HG03135 (cell line): ENCODE results near the gene PDIA5.

ENCODE experiments used
- ATAC-seq: cut with Tn5 transposase; IDR thresholded peaks from one replicate; pipeline ENCODE4 v1.9.1; 2021; ENCODE audit warnings: mild to moderate bottlenecking, moderate library complexity; ENCODE audit not compliant: unreplicated experiment

PDIA5 gene

DNA sequence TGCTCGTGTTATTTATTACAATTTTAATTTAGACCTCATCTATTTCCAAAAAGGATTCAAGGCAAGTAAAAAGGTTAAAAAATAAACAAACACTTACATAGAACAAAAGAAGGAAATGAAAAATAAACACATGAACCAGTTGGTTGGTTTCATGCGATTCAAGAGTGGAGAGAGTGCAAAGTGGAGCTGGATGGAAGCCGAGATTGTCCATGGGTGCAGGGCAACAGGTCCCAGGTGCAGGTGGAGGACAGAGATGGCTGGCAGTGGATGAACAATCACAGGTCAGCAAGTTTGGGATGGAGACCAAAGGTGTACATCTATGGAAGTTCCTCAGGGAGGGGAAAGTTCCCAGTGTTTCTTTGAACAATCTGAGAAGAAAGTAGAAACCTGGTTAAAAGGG is 27.6 kb upstream of the PDIA5 start:
- ATAC-seq = no peak

DNA sequence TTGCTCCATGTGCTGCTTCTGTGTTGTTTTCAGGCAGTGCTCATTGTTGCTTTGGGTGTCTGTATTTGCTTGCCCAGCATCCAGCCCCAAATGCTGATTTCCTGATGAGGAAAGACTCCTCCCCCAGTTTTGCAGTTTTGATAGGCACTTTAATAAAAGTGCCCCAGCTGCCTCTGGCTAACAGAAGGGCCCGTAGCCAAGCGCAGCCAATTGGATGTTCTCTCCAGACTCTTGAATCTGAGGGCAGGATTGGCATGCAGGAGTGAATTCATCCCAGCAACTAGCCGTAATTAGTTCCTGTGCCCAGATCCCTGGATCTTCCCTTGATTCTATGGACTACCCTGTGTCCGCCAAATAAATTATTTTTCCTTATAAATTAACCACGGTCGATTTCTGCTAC is 24.4 kb upstream of the PDIA5 start:
- ATAC-seq = no peak

DNA sequence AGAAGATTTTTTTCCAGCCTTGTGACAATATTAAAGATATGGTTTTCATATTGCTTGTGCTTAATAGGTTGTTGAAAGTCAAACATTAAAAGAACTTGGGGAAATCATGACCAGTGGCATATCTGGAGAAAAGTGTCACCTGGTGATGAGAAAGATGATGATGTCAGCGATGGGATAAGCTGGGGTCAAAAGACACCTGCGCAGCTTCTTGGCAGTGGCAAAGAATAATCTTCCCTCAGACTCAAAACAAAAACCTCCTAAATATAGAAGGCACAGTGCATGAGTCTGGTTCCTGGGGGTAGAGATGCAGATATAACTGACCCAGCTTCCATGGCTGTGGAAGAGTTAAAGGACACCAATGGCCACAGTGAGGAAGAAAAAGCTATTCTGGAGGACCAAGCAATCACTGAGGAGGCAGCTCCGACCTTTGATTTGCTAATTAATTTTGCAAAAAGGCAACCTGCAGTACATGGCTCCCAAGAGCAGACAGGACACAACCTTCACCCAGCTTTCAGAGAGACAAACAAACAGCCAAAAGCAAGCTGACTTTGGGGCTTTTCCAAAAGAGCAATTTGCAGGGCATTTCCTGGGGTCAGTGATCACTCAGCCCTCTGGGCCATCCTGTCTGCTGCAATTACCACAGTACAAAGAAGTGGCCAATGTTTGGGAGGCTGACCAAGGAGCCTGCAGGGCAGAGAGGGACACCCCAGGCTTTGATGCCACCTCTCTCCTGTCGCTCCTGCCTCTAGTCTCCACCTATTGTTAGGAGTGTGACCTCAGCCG is 21.7 kb upstream of the PDIA5 start:
- ATAC-seq = no peak

DNA sequence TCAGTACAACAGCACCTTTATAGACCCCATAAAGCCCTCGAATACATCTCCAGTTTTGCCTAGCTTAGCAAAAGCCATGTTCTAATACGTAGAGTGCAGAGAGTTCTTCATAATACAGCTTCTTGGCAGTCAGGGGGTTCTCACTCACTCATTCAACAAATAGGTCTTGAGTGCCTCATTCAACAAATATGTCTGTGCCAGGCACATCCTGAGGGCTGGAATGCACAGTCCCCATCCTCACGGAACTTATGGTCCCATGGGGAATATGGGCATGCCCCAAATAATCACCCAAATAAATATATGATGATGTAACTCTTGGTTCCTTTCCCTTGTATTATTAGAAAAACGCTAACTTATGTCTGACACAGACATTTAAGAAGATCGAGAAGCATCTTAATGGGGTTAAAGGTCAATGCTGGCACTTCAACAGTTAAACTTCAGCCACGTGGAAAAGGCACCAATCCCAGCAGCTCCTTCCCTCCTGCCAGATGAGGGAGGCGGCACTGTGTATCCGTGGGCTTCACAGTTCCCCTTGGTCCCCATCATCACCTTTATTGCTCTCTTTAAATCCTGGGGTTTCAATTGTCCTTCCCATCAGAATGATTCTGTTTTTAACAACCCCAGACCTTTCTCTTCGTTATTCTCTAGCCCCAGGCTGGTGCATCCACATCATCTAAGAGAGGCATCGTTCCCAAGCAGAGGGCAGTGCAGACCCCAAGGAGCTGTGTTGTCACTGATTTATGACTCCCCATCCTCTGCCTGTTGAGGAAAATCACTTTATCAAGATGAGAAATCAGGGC is 20.4 kb upstream of the PDIA5 start:
- no peak for ATAC-seq

DNA sequence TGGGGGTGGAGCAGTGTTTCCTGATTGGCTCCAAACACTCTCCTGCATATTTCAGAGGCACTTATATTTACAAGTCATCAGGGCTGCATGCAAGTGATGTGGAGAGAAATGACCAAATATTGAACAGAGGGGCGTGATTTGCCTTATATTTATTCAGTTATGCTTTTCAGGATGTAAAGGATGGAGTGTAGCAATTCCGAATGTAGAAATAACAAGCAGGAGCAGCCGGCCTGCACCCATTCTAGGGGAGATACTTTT is 19.8 kb upstream of the PDIA5 start:
- ATAC-seq = no peak

DNA sequence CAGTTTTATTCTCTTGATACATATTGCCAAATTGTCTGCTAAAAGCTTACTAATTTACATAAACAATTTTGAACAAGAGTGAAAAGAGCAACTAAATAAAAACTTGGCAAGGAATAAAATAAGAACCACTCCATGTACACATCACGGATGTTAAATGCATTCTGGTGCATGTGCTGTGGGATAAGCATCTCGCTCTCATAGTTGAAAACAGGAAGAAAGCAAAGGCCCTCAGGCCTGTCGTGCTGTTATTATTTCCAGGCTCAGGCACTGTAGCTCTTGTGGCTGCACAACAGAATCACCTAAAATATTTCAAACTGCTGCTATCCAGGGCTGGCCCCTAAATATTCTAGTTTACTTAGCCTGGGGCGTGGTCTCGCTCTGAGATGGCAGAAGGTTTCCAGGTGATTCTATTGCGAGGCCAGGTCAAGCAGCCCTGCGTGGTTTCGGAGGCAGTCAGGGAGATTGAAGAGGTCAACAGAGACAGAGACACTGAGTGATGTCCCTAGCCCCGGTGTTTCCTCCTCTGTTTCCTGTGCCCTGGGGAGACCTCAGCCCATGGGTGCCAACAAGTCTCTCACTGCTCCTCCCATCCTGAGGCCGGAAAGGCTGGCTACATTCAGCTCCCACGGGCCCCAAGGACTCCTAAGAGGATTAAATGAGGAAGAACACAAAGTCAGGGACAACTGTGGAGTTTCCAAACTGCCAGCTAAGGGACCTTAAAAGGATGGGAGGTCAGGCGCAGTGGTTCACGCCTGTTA is 18.2 kb upstream of the PDIA5 start:
- no peak for ATAC-seq

DNA sequence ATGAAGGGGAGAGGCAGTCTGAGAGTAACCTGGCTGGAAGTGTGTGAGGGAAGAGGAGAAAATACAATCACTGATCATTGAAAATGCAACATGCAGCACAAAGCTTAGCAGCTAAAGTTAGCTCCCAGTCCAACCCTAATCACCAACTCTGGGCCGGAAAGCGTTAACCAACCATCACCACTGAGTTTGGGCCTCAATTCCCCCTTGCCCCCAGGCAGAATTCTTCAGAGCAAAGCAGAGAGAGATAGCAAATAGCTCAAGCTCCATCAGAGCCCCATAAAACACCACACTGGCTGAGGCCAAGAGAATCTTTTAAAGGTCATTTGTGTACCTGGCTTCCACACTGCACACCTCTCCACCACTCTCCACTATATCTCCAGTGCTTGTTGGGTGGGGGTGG is 16.2 kb upstream of the PDIA5 start:
- ATAC-seq = no peak

DNA sequence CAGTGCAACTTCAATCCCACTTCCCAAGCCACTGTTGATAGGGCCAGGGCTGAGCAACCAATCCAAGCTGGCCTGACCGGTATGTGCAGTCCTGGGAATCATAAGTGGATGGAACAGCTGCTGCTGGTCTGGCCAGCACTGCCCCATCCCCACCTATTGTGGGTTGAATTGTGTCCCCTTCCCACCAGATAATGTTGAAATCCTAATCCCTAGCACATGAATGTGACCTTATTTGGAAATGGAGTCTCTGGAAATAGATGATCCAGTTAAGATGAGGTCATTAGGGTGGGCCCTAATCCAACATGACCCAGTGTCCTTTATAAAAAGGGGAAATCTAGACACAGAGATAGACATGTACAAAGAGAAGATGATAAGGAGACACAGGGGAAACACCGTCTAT is 13.7 kb upstream of the PDIA5 start:
- no peak for ATAC-seq

DNA sequence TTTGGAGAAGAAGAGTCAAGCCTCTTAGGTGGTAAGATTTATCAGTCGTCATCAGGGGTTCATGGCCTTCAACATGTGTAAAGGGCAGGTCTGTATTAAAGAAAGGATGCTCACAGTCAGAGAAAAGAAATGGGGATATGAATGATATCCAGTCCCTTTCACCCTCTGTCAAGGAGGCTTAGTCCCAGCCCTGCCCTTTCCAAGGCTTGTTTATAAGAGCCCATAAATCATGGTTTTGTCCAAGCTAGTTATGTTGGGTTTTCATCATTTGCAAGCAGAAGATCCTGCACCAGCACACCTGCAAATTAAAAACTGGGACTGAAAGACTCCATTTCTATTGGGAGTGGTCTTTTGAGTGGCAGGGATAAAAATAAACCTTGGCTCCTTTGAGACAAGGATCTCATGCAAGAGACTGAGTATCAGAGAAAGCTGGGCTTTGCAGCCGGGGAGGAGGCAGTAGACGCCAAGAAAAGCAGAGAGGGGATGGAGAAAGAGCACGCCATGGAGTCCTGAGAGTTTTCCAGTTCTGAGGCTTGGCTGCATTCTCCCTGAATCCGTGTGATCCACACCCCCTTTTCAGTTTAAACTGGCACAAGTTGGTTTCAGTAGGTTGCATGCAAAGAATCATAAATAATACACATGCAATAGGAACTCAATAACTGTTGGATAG is 12.6 kb upstream of the PDIA5 start:
- ATAC-seq = no peak

DNA sequence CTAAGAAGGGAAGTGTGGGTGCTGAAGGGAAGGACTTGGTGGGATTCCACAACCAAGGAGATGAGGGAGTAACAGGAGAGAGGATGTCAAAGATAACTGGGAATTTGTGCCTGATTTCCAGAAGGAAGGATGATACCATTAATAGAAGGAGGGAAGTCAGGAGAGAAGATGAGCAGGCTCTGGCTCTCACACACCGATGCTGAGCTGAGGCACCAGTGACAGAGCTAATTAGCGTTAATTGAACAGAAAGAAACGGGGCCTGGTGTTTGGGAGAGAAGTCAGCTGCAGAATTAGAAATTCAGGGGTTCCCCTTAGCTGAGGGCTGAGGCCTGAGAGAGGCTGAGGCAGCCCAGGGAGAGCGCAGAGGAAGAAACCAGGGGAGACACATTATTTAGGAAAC is 11.9 kb upstream of the PDIA5 start:
- ATAC-seq = no peak

DNA sequence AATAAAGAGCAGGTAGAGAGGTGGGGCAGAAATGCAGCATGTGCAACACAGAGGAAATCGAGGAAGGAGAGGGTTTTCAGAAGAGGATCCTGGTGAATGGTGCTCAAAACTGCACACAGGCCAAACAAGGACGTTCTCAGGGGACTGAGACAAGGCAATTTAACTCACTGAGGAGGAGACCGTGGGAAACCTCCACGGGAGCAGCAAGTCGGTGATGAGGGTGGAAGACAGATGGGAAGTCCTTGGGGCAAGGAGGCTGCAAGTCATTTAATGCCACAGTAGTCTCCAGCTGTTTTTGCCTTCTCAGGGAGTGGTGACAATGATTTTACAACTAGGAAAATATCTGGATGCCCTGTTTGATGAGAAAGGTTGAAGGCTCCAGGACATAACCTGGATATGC is 11.5 kb upstream of the PDIA5 start:
- ATAC-seq = no peak

DNA sequence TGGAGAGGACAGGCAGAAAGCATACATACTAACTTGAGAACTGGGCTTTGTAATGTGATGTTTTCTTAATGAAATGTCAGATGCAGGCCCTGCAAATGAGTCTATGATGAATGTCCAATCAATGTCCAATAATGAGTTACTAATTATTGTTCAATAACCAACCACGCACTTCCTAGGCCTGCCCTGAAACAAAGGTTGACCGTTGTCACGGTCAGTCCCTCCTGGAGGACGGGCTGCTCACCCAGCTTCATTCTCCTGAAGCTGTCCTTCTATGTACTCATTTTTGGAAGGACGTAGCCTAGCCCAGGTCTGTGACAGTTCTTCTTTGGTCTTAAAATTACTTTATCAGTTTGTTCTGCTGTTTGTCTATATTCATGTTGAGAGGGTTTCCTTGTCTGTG is 8.3 kb upstream of the PDIA5 start:
- ATAC-seq = no peak

DNA sequence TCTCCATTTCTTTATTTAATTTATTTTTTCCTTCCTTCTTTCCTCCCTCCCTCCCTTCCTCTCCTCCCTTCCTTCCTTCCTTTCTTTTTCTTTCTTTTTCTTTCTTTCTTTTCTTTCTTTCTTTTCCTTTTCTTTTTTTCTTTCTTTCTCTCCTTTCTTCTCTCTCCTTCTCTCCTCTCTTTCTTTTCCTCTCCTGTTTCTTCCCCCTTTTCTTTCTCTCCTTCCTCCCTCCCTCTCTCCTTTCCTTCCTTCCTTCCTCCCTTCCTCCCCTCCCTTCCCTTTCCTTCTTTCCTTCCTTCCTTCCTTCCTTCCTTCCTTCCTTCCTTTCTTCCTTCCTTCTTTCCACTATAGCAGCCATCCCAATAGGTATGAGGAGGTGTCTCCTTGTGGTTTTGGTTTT is 6.8 kb upstream of the PDIA5 start:
- no peak for ATAC-seq

DNA sequence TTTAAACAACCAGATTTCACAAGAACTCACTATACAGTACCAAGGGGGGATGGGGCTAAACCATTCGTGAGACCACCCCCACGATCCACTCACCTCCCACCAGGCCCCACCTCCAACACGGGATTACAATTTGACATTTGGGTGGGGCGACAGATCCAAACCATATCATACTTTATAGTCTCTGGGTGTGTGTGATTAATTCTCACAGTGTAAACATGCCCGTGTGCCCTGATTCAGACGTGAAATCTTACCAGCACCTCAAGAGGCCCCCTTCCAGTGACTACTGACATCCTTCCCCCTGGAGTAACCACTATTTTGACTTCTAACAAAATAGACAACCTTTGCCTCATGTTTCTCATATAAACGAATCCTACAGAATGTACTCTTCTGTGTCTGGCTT is 5.0 kb upstream of the PDIA5 start:
- no peak for ATAC-seq

DNA sequence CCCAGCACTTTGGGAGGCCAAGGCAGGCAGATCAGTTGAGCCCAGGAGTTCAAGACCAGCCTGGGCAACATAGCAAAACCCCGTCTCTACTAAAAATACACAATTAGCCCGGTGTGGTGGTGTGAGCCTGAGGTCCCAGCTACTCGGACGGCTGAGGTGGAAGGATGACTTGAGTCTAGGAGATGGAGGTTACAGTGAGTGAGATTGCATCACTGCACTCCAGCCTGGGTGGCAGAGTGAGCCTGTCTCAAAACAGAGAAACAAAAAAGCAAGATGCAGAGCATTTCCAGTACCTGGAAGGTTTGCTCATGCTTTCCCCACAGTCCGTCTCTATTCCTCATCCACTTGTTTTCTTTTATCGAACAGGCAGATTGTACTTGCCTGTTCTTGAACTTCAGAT is 3.8 kb upstream of the PDIA5 start:
- no peak for ATAC-seq

DNA sequence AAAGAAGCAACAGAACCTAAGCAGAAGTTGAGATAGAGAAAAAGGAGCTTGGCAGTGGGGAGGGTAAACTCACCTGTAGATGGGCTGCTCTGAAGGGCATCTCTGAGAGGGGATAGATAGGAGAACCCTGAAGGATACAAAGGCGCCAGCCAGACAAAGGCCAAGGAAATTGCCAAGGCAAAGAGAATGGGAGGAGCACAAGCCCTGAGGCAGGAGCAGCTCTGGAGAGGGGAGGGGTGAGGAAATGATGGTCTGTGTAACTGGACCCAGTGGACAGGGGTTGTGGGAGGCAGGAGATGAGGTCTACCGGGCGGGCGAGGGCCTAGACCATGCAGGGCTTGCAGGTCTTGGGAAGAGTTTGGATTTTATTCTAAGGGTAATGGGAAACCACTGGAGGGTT is 2.3 kb upstream of the PDIA5 start:
- ATAC-seq = no peak

DNA sequence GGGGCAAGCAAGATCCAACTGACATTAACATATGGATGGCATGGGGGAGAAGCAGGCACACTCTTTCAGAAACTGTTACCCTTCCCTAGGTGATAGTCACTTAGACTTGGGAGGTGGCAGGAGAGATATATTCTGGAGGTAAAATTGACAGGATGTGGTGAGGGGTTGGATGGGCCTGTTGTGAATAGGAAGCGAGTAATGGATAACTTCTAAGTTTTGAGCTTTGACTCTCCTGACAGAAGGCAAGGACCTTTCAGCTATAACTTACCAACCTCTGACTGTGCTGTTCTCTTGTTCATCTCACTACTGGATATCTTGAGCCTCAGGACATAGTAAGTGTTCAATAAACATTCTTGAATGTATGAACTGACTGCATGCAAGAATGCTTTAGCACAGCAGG is 1.9 kb upstream of the PDIA5 start:
- ATAC-seq = no peak

DNA sequence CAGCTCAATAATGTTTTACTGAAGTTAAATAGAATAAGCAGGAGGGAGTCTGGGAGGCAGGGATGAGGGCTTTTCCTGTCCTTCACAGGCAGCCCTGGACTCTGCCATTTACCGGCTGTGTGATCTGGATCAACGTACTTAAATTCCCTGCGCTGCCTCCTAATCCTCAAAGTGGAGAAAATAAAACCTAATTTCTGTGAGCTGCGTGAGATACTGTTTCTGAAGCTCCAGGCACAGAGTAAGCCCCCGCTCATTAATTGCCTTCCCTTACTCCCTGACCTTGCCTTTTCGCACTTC is 278 bp upstream of the PDIA5 start:
- no peak for ATAC-seq

DNA sequence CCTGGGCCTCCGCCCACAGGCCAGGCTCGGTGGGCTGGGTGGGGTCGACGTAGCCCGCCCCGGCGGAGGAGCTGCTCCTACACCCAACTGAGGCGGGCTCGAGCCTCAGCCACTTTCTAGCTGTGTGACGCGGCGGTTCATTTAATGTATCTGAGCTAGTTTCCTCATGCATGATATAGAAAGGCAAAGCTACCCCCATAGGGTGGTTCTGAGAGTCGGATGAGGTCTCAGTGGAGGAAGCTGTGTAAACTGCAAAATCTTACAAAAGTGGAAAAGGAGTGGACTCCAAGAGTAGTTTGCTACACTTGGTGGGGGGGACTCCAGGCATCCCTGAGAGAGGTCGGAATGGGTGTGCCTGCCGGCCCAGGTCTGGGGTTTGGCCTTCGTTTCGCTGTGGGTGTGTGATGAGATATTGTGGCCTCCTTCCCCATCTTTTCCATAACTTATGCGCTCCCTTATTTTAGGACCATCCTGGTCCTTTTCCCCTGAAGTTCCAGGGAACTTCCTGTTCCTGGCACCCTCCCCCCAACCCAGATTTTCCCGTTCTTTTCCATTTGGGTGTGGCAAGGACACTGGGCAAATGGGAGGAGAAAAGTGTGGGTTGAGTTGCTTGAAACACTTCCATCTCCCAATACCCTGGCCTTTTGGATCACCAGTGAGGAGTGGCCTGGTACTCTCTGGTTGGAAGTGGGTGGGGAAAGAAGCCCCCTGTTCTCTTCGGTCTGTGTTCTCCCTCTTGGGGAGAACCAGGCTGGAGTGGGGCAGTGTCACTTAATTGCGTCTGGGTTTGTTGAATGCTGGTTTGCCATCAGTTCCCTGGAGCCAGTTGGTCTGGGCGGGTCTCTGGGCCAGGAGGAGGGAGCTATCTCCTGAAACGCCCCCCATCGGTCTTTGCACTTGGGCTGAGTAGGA is 1.1 kb downstream of the PDIA5 start:
- peak; percentile 28 for ATAC-seq

DNA sequence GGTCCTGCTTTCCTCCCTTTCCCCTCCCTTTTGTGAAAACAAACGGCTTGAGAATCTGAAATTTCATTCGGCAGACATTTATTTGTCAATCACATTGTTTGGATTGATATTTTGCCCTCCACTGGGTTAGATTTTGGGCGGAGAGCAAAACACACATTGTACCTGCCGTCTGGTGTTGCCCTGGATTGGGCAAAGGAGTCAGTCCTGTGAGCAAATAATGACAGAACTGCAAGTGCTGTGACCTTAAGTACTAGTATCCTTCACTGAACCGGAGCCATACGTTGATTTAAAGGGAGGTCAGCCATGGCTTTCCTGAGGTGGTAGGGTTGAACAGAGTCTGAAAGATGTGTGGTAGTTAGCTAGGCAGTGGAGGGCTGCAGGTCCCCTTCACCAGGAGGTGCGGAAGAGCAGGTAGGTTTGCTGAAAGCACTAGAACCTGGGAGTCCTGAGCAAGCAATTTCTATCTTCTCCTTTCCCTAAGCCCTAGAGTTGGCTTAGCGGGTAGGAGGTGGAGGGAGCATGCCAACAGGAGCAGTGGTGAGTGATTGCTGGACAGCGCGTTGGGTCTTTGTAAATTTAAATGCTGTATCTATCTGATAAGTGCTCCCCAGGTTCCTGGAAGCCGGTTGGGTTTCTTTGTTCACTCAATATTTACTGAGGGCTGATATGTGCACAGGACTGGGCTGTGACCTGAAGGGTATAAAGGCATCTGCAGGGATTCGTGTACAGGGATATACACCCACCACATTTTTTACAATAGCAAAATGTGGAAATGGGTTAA is 2.0 kb downstream of the PDIA5 start:
- no peak for ATAC-seq
